Fibroblast of lung (primary cell): Measurements from ENCODE around the gene TEX29. TPM values are rescaled to one million over a fixed set of nuclear protein-coding genes. Genes with fewer than 3 reads are reported as not detected.

Source experiments
- DNase-seq, 2 donors: peaks; one replicate each; pipeline versions ENCODE4 v3.0.0 to v3.0.0-alpha.2; 2010; ENCODE audit warnings: low read depth in 2 of 2
- H2AFZ ChIP-seq: 2 replicates; pipeline ENCODE4 v1.5.1; 2012; ENCODE audit warnings: low read length, control low read depth, inconsistent platforms
- H3K27ac ChIP-seq: 2 replicates; pipeline ENCODE4 v1.5.1; 2011; ENCODE audit warnings: low read length, control low read depth; ENCODE audit not compliant: insufficient read depth
- H3K27me3 ChIP-seq: 2 replicates; pipeline ENCODE4 v1.5.1; 2011; ENCODE audit warnings: mild to moderate bottlenecking, low read length; ENCODE audit not compliant: control insufficient read depth, insufficient read depth
- H3K36me3 ChIP-seq: 2 replicates; pipeline ENCODE4 v1.5.1; 2011; ENCODE audit warnings: low read length; ENCODE audit not compliant: control insufficient read depth, insufficient read depth
- H3K4me1 ChIP-seq: 2 replicates; pipeline ENCODE4 v1.5.1; 2011; ENCODE audit warnings: low read length; ENCODE audit not compliant: control insufficient read depth, insufficient read depth; ENCODE audit errors: extremely low read depth
- H3K4me2 ChIP-seq: 2 replicates; pipeline ENCODE4 v1.5.1; 2011; ENCODE audit warnings: low read length, control low read depth; ENCODE audit not compliant: insufficient read depth; ENCODE audit errors: extremely low read depth
- H3K4me3 ChIP-seq, 4 experiments: fragments of 200-600 bp in 1 of 4; sonication (generic) in 1 of 4; replicated peaks in 1 of 4; 2 replicates each; pipeline ENCODE4 v1.5.1; 2011 to 2016; ENCODE audit warnings: low read length in 4 of 4, low read depth in 3 of 4, mild to moderate bottlenecking in 3 of 4, control low read depth in 2 of 4, inconsistent platforms in 1 of 4, mixed read lengths in 1 of 4; ENCODE audit not compliant: insufficient read depth in 1 of 4; ENCODE audit errors: control extremely low read depth in 1 of 4
- H3K79me2 ChIP-seq: 2 replicates; pipeline ENCODE4 v1.5.1; 2012; ENCODE audit warnings: mild to moderate bottlenecking, low read length, inconsistent platforms; ENCODE audit not compliant: control insufficient read depth, insufficient read depth
- H3K9ac ChIP-seq: 2 replicates; pipeline ENCODE4 v1.5.1; 2011; ENCODE audit warnings: mild to moderate bottlenecking, low read length, control low read depth; ENCODE audit not compliant: insufficient read depth
- H3K9me3 ChIP-seq: 2 replicates; pipeline ENCODE4 v1.5.1; 2012; ENCODE audit warnings: low read depth, low read length; ENCODE audit not compliant: control insufficient read depth, insufficient read depth
- H4K20me1 ChIP-seq: 2 replicates; pipeline ENCODE4 v1.5.1; 2011; ENCODE audit warnings: low read length; ENCODE audit not compliant: control insufficient read depth, insufficient read depth; ENCODE audit errors: extremely low read depth
- CTCF ChIP-seq, 2 donors: IDR thresholded peaks in 1 of 2; conservative IDR thresholded peaks in 1 of 2; 1 replicate in 1 of 2; 2 replicates in 1 of 2; pipeline ENCODE4 v1.5.1; 2011 to 2012; ENCODE audit warnings: low read length in 2 of 2, control low read depth in 1 of 2, inconsistent platforms in 1 of 2, low read depth in 1 of 2, mild to moderate bottlenecking in 1 of 2
- EZH2 ChIP-seq: IDR thresholded peaks from 2 replicates; pipeline ENCODE4 v1.5.1; 2012; ENCODE audit warnings: low read length, control low read depth, mild to moderate bottlenecking; ENCODE audit errors: missing control alignments
- polyA plus RNA-seq, 2 donors: library from polyadenylated mRNA; depleted of rRNA in 1 of 2; stranded (reverse) in 1 of 2; unstranded in 1 of 2; fragments of >200 nt; gene quantifications; 2 replicates each; pipeline ENCODE4 v1.2.1, GENCODE V29; 2011 to 2012; ENCODE audit warnings: missing spikeins in 1 of 2
- total RNA-seq: library from RNA; depleted of rRNA; stranded (reverse); fragments of >200 nt; gene quantifications from 2 replicates; pipeline ENCODE4 v1.2.1, GENCODE V29; 2014

Gene TEX29
- total and polyA plus RNA-seq, 2 donors (not counting 1 experiment from before 2014, with no cell fraction given): 0.66 to 1.7 TPM

GRCh38 chr13:111328574-111329410 is 8.3 kb downstream of the TEX29 start:
- Histone ChIP-seq H3K27me3 (peaks cover 3% of the 10 kb centered on the region), H4K20me1 (no peaks in the 10 kb centered on the region), H3K79me2 (no peaks in the 10 kb centered on the region), H3K9me3 (no peaks in the 10 kb centered on the region), H3K4me2 (no peak overlapping the region), H3K9ac (no peak overlapping the region), H3K27ac (no peak overlapping the region), H3K36me3 (no peaks in the 10 kb centered on the region), H2AFZ (no peak overlapping the region), H3K4me1 (peaks cover 3% of the 10 kb centered on the region), H3K4me3 (no peak overlapping the region)
- no peak for DNase-seq
- TF ChIP-seq EZH2 (no peak), CTCF (conservative IDR thresholded peaks at IDR 0.05 in 1 of 2, IDR thresholded peaks at IDR 0.05 in 1 of 2; ENCODE audit: low read depth in 1 of 2, low read length in 2 of 2) (no peak)

DNA sequence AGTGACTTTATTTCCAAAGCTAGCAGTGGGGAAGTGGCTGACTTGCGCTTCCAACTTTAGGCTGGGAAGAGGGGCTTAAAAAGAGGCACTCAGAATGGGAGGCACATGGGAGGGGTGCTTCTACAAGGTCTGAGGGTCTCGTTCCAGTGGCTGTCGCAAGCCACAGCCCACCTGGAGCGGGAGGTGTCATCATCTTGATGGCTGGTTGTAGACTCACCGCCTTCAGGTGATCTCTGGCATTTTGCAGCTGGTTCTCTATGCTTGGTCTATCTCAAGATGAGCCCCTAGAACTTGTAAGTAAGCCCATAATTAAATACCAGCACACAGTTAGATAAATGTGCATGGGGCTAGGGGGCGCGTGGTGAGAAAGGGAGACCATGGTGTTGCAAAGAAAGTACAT is 9.2 kb downstream of the TEX29 start:
- Histone ChIP-seq H3K4me2 (no peak overlapping the region), H3K27me3 (peaks cover 3% of the 10 kb centered on the region), H2AFZ (no peak overlapping the region), H3K36me3 (no peaks in the 10 kb centered on the region), H3K4me1 (peaks cover under 1% of the 10 kb centered on the region), H3K9ac (no peak overlapping the region), H3K4me3 (no peak overlapping the region), H3K79me2 (no peaks in the 10 kb centered on the region), H3K27ac (no peak overlapping the region), H4K20me1 (no peaks in the 10 kb centered on the region), H3K9me3 (no peaks in the 10 kb centered on the region)
- no peak for DNase-seq
- no peak for TF ChIP-seq CTCF (conservative IDR thresholded peaks at IDR 0.05 in 1 of 2, IDR thresholded peaks at IDR 0.05 in 1 of 2; ENCODE audit: low read depth in 1 of 2, low read length in 2 of 2)
- no peak for TF ChIP-seq EZH2

GRCh38 chr13:111330066-111330610 is 9.7 kb downstream of the TEX29 start:
- TF ChIP-seq CTCF (conservative IDR thresholded peaks at IDR 0.05 in 1 of 2, IDR thresholded peaks at IDR 0.05 in 1 of 2; ENCODE audit: low read depth in 1 of 2, low read length in 2 of 2) (no peak), EZH2 (no peak)
- no peak overlapping the region for H2AFZ ChIP-seq
- H3K36me3 ChIP-seq: no peaks in the 10 kb centered on the region
- H3K9ac ChIP-seq: no peak overlapping the region
- DNase-seq: no peak
- H3K4me1 ChIP-seq: no peaks in the 10 kb centered on the region
- no peak overlapping the region for H3K4me2 ChIP-seq
- H3K9me3 ChIP-seq: no peaks in the 10 kb centered on the region
- no peaks in the 10 kb centered on the region for H4K20me1 ChIP-seq
- no peak overlapping the region for H3K27ac ChIP-seq
- no peak overlapping the region for H3K4me3 ChIP-seq
- H3K27me3 ChIP-seq: peaks cover 3% of the 10 kb centered on the region
- no peaks in the 10 kb centered on the region for H3K79me2 ChIP-seq
